SK-N-SH treated with all-trans-retinoic acid at 6 μM for 48 hours (cell line): Measurements from ENCODE around the gene SIRT4.
A peak's percentile ranks its signal among the peaks of the same experiment; 100 is the strongest.

Experiments used
- ATAC-seq: fragments of 200-7000 bp; cut with Tn5 transposase; 3 replicates; pipeline ENCODE4 v1.9.1; 2020; ENCODE audit warnings: mild to moderate bottlenecking, moderate library complexity
- ARNTL ChIP-seq: fragments of 450-650 bp; formaldehyde crosslinking; IDR thresholded peaks from 2 replicates; pipeline ENCODE4 v1.5.0; 2020; ENCODE audit warnings: low read depth, mild to moderate bottlenecking, moderate library complexity, borderline replicate concordance
- BACH2 ChIP-seq: fragments of 250-450 bp; sonication (Bioruptor Pico); IDR thresholded peaks from 2 replicates; pipeline ENCODE4 v1.9.0; 2021; ENCODE audit warnings: mild to moderate bottlenecking, borderline replicate concordance
- CSDC2 ChIP-seq: fragments of 250-450 bp; sonication (Bioruptor Pico); IDR thresholded peaks from 2 replicates; pipeline ENCODE4 v1.5.0; 2020; ENCODE audit warnings: mild to moderate bottlenecking, moderate library complexity
- ESRRG ChIP-seq: fragments of 250-450 bp; sonication (Bioruptor Pico); IDR thresholded peaks from 2 replicates; pipeline ENCODE4 v1.6.1; 2021; ENCODE audit warnings: mild to moderate bottlenecking
- OSR1 ChIP-seq: fragments of 250-450 bp; sonication (Bioruptor Pico); IDR thresholded peaks from 2 replicates; pipeline ENCODE4 v1.8.0; 2022; ENCODE audit warnings: moderate library complexity, mild to moderate bottlenecking, inconsistent platforms
- PPARA ChIP-seq: fragments of 250-450 bp; sonication (Bioruptor Pico); IDR thresholded peaks from 2 replicates; pipeline ENCODE4 v1.5.0; 2020; ENCODE audit warnings: mild to moderate bottlenecking, borderline replicate concordance
- RARB ChIP-seq: fragments of 250-450 bp; sonication (Bioruptor Pico); IDR thresholded peaks from 2 replicates; pipeline ENCODE4 v1.8.0; 2021; ENCODE audit warnings: mild to moderate bottlenecking, moderate library complexity
- SNAI2 ChIP-seq: fragments of 250-450 bp; sonication (Bioruptor Pico); IDR thresholded peaks from 2 replicates; pipeline ENCODE4 v1.5.0; 2020; ENCODE audit warnings: mild to moderate bottlenecking, moderate library complexity
- TCF4 ChIP-seq: fragments of 250-450 bp; sonication (Bioruptor Pico); IDR thresholded peaks from 2 replicates; pipeline ENCODE4 v1.8.0; 2021; ENCODE audit warnings: mild to moderate bottlenecking, moderate library complexity, borderline replicate concordance
- TOX ChIP-seq: fragments of 250-450 bp; sonication (Bioruptor Pico); IDR thresholded peaks from 2 replicates; pipeline ENCODE4 v1.8.0; 2021; ENCODE audit warnings: mild to moderate bottlenecking, moderate library complexity, borderline replicate concordance
- ZC3H10 ChIP-seq: fragments of 250-450 bp; sonication (Bioruptor Pico); IDR thresholded peaks from 2 replicates; pipeline ENCODE4 v1.5.1; 2021; ENCODE audit warnings: mild to moderate bottlenecking, moderate library complexity
- ZFP3 ChIP-seq: fragments of 250-450 bp; sonication (Bioruptor Pico); IDR thresholded peaks from 2 replicates; pipeline ENCODE4 v1.5.0; 2020; ENCODE audit warnings: mild to moderate bottlenecking, moderate library complexity
- ZFP30 ChIP-seq: fragments of 450-650 bp; formaldehyde crosslinking; IDR thresholded peaks from 2 replicates; pipeline ENCODE4 v1.5.0; 2022; ENCODE audit warnings: mild to moderate bottlenecking, moderate library complexity
- ZNF565 ChIP-seq: fragments of 450-650 bp; formaldehyde crosslinking; conservative IDR thresholded peaks from 2 replicates; pipeline ENCODE4 v1.5.0; 2020; ENCODE audit warnings: low read depth, mild to moderate bottlenecking, moderate library complexity
- ZNF70 ChIP-seq: fragments of 450-650 bp; formaldehyde crosslinking; IDR thresholded peaks from 2 replicates; pipeline ENCODE4 v1.5.0; 2020; ENCODE audit warnings: mild to moderate bottlenecking, moderate library complexity
- ZNF8 ChIP-seq: fragments of 450-650 bp; formaldehyde crosslinking; IDR thresholded peaks from 2 replicates; pipeline ENCODE4 v1.5.0; 2020; ENCODE audit warnings: mild to moderate bottlenecking, moderate library complexity
- TF ChIP-seq, protein P1 (sequence below): fragments of 250-450 bp; sonication (Bioruptor Pico); IDR thresholded peaks from 2 replicates; pipeline ENCODE4 v1.8.0; 2021; ENCODE audit warnings: low read depth, mild to moderate bottlenecking, moderate library complexity, borderline replicate concordance
- TF ChIP-seq, protein P2 (sequence below): fragments of 250-450 bp; sonication (Bioruptor Pico); IDR thresholded peaks from 2 replicates; pipeline ENCODE4 v1.8.0; 2020; ENCODE audit warnings: mild to moderate bottlenecking, moderate library complexity, borderline replicate concordance
- TF ChIP-seq, protein P3 (sequence below): fragments of 250-450 bp; sonication (Bioruptor Pico); IDR thresholded peaks from 2 replicates; pipeline ENCODE4 v1.5.1; 2021; ENCODE audit warnings: mild to moderate bottlenecking, moderate library complexity
- TF ChIP-seq, protein P4 (sequence below): fragments of 250-450 bp; sonication (Bioruptor Pico); IDR thresholded peaks from 2 replicates; pipeline ENCODE4 v1.5.0; 2020; ENCODE audit warnings: mild to moderate bottlenecking, moderate library complexity
- TF ChIP-seq, protein P5 (sequence below): fragments of 250-450 bp; sonication (Bioruptor Pico); IDR thresholded peaks from 2 replicates; pipeline ENCODE4 v1.5.1; 2020; ENCODE audit warnings: low read depth, mild to moderate bottlenecking, moderate library complexity

The SIRT4 gene

DNA sequence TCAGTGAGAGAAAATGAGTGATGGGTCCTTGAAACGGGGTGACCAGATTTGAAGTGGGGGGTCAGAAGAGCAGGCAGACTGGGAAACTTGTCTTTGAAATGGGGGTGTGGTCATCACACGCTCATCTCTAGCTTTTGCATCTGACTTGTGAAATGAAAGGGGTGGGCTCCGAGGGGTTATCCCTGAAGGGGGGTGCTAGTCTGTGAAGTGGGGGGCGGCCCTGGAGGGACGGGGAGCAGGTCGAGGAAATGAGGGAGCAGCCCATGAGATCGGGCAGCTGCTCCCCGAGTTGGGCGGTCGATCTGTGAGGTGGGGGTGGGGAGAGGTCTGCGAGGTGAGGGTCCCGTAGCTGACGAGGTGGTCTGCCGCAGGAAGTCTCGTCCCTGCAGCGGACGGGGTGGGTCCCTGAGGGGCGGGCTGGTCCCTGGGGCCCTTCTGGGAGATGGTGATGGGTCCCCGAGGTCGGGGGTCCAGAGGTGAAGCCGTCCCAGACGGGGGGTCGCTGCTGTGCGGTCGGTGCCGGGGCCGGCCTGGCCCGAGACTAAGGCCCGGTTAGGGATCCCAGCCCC is 37.1 kb upstream of the SIRT4 start:
- TF ChIP-seq ZNF70 (CRISPR knock-in tag) (no peak), CSDC2 (CRISPR knock-in tag) (no peak), SNAI2 (CRISPR knock-in tag) (no peak), RARB (CRISPR knock-in tag) (no peak), ARNTL (CRISPR knock-in tag) (no peak), TCF4 (CRISPR knock-in tag) (no peak), ZFP3 (CRISPR knock-in tag) (no peak), ZNF8 (CRISPR knock-in tag) (no peak)
- TF ChIP-seq, protein P1, sequence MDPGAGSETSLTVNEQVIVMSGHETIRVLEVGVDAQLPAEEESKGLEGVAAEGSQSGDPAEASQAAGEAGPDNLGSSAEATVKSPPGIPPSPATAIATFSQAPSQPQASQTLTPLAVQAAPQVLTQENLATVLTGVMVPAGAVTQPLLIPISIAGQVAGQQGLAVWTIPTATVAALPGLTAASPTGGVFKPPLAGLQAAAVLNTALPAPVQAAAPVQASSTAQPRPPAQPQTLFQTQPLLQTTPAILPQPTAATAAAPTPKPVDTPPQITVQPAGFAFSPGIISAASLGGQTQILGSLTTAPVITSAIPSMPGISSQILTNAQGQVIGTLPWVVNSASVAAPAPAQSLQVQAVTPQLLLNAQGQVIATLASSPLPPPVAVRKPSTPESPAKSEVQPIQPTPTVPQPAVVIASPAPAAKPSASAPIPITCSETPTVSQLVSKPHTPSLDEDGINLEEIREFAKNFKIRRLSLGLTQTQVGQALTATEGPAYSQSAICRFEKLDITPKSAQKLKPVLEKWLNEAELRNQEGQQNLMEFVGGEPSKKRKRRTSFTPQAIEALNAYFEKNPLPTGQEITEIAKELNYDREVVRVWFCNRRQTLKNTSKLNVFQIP (CRISPR knock-in tag), result no peak
- TF ChIP-seq, protein P2, sequence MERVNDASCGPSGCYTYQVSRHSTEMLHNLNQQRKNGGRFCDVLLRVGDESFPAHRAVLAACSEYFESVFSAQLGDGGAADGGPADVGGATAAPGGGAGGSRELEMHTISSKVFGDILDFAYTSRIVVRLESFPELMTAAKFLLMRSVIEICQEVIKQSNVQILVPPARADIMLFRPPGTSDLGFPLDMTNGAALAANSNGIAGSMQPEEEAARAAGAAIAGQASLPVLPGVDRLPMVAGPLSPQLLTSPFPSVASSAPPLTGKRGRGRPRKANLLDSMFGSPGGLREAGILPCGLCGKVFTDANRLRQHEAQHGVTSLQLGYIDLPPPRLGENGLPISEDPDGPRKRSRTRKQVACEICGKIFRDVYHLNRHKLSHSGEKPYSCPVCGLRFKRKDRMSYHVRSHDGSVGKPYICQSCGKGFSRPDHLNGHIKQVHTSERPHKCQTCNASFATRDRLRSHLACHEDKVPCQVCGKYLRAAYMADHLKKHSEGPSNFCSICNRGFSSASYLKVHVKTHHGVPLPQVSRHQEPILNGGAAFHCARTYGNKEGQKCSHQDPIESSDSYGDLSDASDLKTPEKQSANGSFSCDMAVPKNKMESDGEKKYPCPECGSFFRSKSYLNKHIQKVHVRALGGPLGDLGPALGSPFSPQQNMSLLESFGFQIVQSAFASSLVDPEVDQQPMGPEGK, result no peak
- TF ChIP-seq, protein P3, sequence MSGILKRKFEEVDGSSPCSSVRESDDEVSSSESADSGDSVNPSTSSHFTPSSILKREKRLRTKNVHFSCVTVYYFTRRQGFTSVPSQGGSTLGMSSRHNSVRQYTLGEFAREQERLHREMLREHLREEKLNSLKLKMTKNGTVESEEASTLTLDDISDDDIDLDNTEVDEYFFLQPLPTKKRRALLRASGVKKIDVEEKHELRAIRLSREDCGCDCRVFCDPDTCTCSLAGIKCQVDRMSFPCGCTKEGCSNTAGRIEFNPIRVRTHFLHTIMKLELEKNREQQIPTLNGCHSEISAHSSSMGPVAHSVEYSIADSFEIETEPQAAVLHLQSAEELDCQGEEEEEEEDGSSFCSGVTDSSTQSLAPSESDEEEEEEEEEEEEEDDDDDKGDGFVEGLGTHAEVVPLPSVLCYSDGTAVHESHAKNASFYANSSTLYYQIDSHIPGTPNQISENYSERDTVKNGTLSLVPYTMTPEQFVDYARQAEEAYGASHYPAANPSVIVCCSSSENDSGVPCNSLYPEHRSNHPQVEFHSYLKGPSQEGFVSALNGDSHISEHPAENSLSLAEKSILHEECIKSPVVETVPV (CRISPR knock-in tag), result no peak
- no peak for ATAC-seq

DNA sequence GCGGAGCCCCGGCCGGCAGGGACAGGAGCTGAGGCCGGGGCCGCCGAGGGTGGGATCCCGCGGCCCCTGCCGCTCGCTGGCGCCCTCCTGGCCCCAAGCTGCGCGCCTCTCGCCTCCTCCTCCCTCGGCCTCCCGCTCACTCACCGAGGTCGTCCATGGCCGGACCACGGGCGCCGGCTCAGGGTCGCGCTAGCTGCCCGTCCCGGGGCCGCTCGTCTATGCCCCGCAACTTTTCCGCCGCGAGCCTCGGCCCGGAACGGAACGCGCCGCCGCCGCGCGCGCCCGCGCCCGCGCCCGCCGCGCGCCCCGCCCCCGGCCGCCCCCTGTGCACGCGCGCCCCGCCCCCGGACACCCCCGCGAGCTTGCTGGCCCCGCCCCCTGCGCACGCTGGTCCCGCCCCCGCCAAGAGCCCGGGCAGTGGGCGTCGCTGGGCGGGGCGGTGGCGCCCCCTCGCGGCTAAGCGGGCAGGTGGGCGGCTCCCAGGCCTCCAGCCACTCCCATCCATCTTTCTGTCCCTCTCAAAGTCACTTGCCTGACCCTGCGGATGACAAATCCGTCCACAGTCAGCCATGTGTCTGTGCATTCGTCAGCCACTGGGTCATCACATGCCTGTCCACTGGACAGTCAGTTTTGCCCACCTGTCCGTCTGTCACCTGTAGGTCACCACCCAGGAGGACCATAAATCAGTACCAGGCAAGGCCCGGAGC is 36.5 kb upstream of the SIRT4 start, which contains the start of gene PXN:
Gene PXN, minus strand, starts transcription at position 258 of the 707 bp plus-strand sequence. Its CDS starts 101 bp downstream, at position 157.
- peak; percentile 84 for ATAC-seq
- TF ChIP-seq, protein P2, result no peak
- no peak for TF ChIP-seq ZNF565 (CRISPR knock-in tag)
- TF ChIP-seq, protein P4, sequence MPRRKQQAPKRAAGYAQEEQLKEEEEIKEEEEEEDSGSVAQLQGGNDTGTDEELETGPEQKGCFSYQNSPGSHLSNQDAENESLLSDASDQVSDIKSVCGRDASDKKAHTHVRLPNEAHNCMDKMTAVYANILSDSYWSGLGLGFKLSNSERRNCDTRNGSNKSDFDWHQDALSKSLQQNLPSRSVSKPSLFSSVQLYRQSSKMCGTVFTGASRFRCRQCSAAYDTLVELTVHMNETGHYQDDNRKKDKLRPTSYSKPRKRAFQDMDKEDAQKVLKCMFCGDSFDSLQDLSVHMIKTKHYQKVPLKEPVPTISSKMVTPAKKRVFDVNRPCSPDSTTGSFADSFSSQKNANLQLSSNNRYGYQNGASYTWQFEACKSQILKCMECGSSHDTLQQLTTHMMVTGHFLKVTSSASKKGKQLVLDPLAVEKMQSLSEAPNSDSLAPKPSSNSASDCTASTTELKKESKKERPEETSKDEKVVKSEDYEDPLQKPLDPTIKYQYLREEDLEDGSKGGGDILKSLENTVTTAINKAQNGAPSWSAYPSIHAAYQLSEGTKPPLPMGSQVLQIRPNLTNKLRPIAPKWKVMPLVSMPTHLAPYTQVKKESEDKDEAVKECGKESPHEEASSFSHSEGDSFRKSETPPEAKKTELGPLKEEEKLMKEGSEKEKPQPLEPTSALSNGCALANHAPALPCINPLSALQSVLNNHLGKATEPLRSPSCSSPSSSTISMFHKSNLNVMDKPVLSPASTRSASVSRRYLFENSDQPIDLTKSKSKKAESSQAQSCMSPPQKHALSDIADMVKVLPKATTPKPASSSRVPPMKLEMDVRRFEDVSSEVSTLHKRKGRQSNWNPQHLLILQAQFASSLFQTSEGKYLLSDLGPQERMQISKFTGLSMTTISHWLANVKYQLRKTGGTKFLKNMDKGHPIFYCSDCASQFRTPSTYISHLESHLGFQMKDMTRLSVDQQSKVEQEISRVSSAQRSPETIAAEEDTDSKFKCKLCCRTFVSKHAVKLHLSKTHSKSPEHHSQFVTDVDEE (CRISPR knock-in tag), result no peak
- TF ChIP-seq ESRRG (CRISPR knock-in tag), result no peak
- no peak for TF ChIP-seq ZFP3 (CRISPR knock-in tag)
- TF ChIP-seq TOX (CRISPR knock-in tag), result no peak
- TF ChIP-seq PPARA (CRISPR knock-in tag), result no peak
- no peak for TF ChIP-seq ZFP30
- TF ChIP-seq RARB (CRISPR knock-in tag), result no peak
- TF ChIP-seq, protein P5, sequence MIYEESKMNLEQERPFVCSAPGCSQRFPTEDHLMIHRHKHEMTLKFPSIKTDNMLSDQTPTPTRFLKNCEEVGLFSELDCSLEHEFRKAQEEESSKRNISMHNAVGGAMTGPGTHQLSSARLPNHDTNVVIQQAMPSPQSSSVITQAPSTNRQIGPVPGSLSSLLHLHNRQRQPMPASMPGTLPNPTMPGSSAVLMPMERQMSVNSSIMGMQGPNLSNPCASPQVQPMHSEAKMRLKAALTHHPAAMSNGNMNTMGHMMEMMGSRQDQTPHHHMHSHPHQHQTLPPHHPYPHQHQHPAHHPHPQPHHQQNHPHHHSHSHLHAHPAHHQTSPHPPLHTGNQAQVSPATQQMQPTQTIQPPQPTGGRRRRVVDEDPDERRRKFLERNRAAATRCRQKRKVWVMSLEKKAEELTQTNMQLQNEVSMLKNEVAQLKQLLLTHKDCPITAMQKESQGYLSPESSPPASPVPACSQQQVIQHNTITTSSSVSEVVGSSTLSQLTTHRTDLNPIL (CRISPR knock-in tag), result no peak
- TF ChIP-seq BACH2 (CRISPR knock-in tag), result no peak
- no peak for TF ChIP-seq ARNTL (CRISPR knock-in tag)
- no peak for TF ChIP-seq OSR1 (CRISPR knock-in tag)
- no peak for TF ChIP-seq ZC3H10 (CRISPR knock-in tag)
- TF ChIP-seq SNAI2 (CRISPR knock-in tag), result no peak
- TF ChIP-seq, protein P3 (CRISPR knock-in tag), result no peak
